Measurements from ENCODE around the gene ZNF32. TPM values are rescaled to one million over a fixed set of nuclear protein-coding genes. Genes with fewer than 3 reads are reported as not detected.

Gene ZNF32
- total and polyA plus RNA-seq, 2 experiments from 2014 or later, result 42.6 to 57.9 TPM

- H3K79me2 ChIP-seq, result no peaks in the 10 kb centered on the region
- no peaks in the 10 kb centered on the region for H4K20me1 ChIP-seq (ENCODE audit: insufficient read depth, poor library complexity, severe bottlenecking)
- H3K27me3 ChIP-seq, result no peaks in the 10 kb centered on the region
- no peaks in the 10 kb centered on the region for H3K36me3 ChIP-seq (replicated peaks; ENCODE audit: insufficient read depth, low read depth)
- H3K4me3 ChIP-seq, result no peak overlapping the region
- 95% methylated on average over 2 of the region's 2 CpGs for WGBS (ENCODE audit: low lambda C conversion rate, missing lambda C conversion rate)
- TF ChIP-seq EZH2 (IDR thresholded peaks at IDR 0.05; ENCODE audit: borderline replicate concordance) (no peak), EZH2phosphoT487 (IDR thresholded peaks at IDR 0.05; ENCODE audit: low read depth, severe bottlenecking, unreplicated experiment) (no peak)
- TF ChIP-seq, protein P1, sequence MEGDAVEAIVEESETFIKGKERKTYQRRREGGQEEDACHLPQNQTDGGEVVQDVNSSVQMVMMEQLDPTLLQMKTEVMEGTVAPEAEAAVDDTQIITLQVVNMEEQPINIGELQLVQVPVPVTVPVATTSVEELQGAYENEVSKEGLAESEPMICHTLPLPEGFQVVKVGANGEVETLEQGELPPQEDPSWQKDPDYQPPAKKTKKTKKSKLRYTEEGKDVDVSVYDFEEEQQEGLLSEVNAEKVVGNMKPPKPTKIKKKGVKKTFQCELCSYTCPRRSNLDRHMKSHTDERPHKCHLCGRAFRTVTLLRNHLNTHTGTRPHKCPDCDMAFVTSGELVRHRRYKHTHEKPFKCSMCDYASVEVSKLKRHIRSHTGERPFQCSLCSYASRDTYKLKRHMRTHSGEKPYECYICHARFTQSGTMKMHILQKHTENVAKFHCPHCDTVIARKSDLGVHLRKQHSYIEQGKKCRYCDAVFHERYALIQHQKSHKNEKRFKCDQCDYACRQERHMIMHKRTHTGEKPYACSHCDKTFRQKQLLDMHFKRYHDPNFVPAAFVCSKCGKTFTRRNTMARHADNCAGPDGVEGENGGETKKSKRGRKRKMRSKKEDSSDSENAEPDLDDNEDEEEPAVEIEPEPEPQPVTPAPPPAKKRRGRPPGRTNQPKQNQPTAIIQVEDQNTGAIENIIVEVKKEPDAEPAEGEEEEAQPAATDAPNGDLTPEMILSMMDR (IDR thresholded peaks at IDR 0.05; ENCODE audit: poor library complexity), result no peak
- H2AFZ ChIP-seq, result no peak overlapping the region
- H3K27ac ChIP-seq, result no peak overlapping the region
- H3K9me2 ChIP-seq (replicated peaks; ENCODE audit: insufficient read depth), result no peaks in the 10 kb centered on the region
- no peak for DNase-seq (ENCODE audit: low spot score)
- H3K4me2 ChIP-seq, result no peak overlapping the region
- no peaks in the 10 kb centered on the region for H3K4me1 ChIP-seq (ENCODE audit: insufficient read depth)
- H3K9me3 ChIP-seq (ENCODE audit: low read depth), result no peaks in the 10 kb centered on the region
Observed at GRCh38 chr10:43682956-43683355, 34.3 kb upstream of the ZNF32 start.

GRCh38 chr10:43681721-43682120, 33.0 kb upstream of the ZNF32 start:
- H2AFZ ChIP-seq, result no peak overlapping the region
- WGBS (ENCODE audit: low lambda C conversion rate, missing lambda C conversion rate), result 91% methylated on average over 6 of the region's 6 CpGs
- no peaks in the 10 kb centered on the region for H3K27me3 ChIP-seq
- H3K4me1 ChIP-seq (ENCODE audit: insufficient read depth), result no peaks in the 10 kb centered on the region
- H3K36me3 ChIP-seq (replicated peaks; ENCODE audit: insufficient read depth, low read depth), result no peaks in the 10 kb centered on the region
- H3K4me2 ChIP-seq, result no peak overlapping the region
- H4K20me1 ChIP-seq (ENCODE audit: insufficient read depth, poor library complexity, severe bottlenecking), result no peaks in the 10 kb centered on the region
- no peaks in the 10 kb centered on the region for H3K9me3 ChIP-seq (ENCODE audit: low read depth)
- no peak for DNase-seq (ENCODE audit: low spot score)
- H3K79me2 ChIP-seq, result no peaks in the 10 kb centered on the region
- no peak overlapping the region for H3K4me3 ChIP-seq
- no peak overlapping the region for H3K27ac ChIP-seq
- TF ChIP-seq EZH2 (IDR thresholded peaks at IDR 0.05; ENCODE audit: borderline replicate concordance) (no peak), EZH2phosphoT487 (IDR thresholded peaks at IDR 0.05; ENCODE audit: low read depth, severe bottlenecking, unreplicated experiment) (no peak)
- TF ChIP-seq, protein P1 (IDR thresholded peaks at IDR 0.05; ENCODE audit: poor library complexity), result no peak
- H3K9me2 ChIP-seq (replicated peaks; ENCODE audit: insufficient read depth), result no peaks in the 10 kb centered on the region

GRCh38 chr10:43681220-43681619, 32.5 kb upstream of the ZNF32 start:
- Histone ChIP-seq H3K4me1 (ENCODE audit: insufficient read depth) (no peaks in the 10 kb centered on the region), H3K4me3 (no peak overlapping the region), H3K27ac (no peak overlapping the region), H3K36me3 (replicated peaks; ENCODE audit: insufficient read depth, low read depth) (no peaks in the 10 kb centered on the region), H2AFZ (no peak overlapping the region), H3K79me2 (no peaks in the 10 kb centered on the region), H4K20me1 (ENCODE audit: insufficient read depth, poor library complexity, severe bottlenecking) (no peaks in the 10 kb centered on the region), H3K27me3 (no peaks in the 10 kb centered on the region), H3K4me2 (no peak overlapping the region), H3K9me2 (replicated peaks; ENCODE audit: insufficient read depth) (no peaks in the 10 kb centered on the region), H3K9me3 (ENCODE audit: low read depth) (no peaks in the 10 kb centered on the region)
- 85% methylated on average over 7 of the region's 7 CpGs for WGBS (ENCODE audit: low lambda C conversion rate, missing lambda C conversion rate)
- TF ChIP-seq EZH2 (IDR thresholded peaks at IDR 0.05; ENCODE audit: borderline replicate concordance), result no peak
- TF ChIP-seq, protein P1 (IDR thresholded peaks at IDR 0.05; ENCODE audit: poor library complexity), result no peak
- TF ChIP-seq EZH2phosphoT487 (IDR thresholded peaks at IDR 0.05; ENCODE audit: low read depth, severe bottlenecking, unreplicated experiment), result no peak
- DNase-seq (ENCODE audit: low spot score), result no peak

DNA sequence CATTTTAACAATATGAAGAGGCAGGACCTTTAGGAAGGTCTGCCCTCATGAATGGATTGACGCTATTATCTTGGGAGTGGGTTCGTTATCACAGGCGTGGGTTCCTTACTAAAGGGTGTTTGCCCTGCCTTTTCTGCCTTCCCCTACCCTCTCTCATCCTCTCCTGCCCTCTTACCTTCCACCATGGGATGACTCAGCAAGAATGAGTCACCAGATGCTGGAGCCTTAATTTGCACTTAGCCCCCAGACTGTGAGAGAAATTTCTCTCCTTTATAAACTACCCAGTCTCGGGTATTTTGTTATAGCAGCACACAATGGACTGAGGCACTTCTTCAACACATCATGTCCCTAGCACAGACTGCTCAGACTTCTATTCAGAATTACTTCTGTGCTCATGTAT, 31.4 kb upstream of the ZNF32 start:
- Histone ChIP-seq H3K4me2 (no peak overlapping the region), H2AFZ (no peak overlapping the region), H3K79me2 (no peaks in the 10 kb centered on the region), H3K9me2 (replicated peaks; ENCODE audit: insufficient read depth) (no peaks in the 10 kb centered on the region), H3K36me3 (replicated peaks; ENCODE audit: insufficient read depth, low read depth) (no peaks in the 10 kb centered on the region), H3K9me3 (ENCODE audit: low read depth) (no peaks in the 10 kb centered on the region), H3K4me1 (ENCODE audit: insufficient read depth) (no peaks in the 10 kb centered on the region), H3K27me3 (no peaks in the 10 kb centered on the region), H3K4me3 (no peak overlapping the region), H4K20me1 (ENCODE audit: insufficient read depth, poor library complexity, severe bottlenecking) (no peaks in the 10 kb centered on the region), H3K27ac (no peak overlapping the region)
- TF ChIP-seq EZH2phosphoT487 (IDR thresholded peaks at IDR 0.05; ENCODE audit: low read depth, severe bottlenecking, unreplicated experiment) (no peak), EZH2 (IDR thresholded peaks at IDR 0.05; ENCODE audit: borderline replicate concordance) (no peak)
- TF ChIP-seq, protein P1 (IDR thresholded peaks at IDR 0.05; ENCODE audit: poor library complexity), result no peak
- no peak for DNase-seq (ENCODE audit: low spot score)
- WGBS (ENCODE audit: low lambda C conversion rate, missing lambda C conversion rate), result 76% methylated on average over 4 of the region's 4 CpGs
